Right lobe of liver (tissue), 4 donors: ENCODE data around the gene WDR27.

Experiments used
- CTCF ChIP-seq, 4 donors: fragments of 200-600 bp in 3 of 4; fragments of 450-650 bp in 1 of 4; IDR thresholded peaks; one replicate each; pipeline versions ENCODE4 v1.5.1 to v1.8.0; 2016 to 2022; ENCODE audit warnings: antibody characterized with exemption in 4 of 4, mild to moderate bottlenecking in 2 of 4
- POLR2A ChIP-seq: fragments of 450-650 bp; IDR thresholded peaks from one replicate; pipeline ENCODE4 v1.6.1; 2017; ENCODE audit warnings: antibody characterized with exemption, mild to moderate bottlenecking
- donor health status: DM: no; HTN: no; CAD: no.
- donor health status: DM: no; HTN: no; CAD: no.
- donor health status: DM: no; HTN: yes; CAD: no.

- no peak for TF ChIP-seq CTCF (IDR thresholded peaks at IDR 0.05)
- TF ChIP-seq POLR2A, result no peak
Observed at GRCh38 chr6:169490830-169491229, 211.0 kb downstream of the WDR27 start.
